Endodermal cell (in vitro differentiated cells): Measurements from ENCODE around the gene CSNK1D. TPM values are rescaled to one million over a fixed set of nuclear protein-coding genes. Genes with fewer than 3 reads are reported as not detected.

ENCODE experiments used
- DNase-seq: peaks from one replicate; pipeline ENCODE4 v3.0.0-alpha.2; 2017
- H3K27ac ChIP-seq: 2 replicates; pipeline ENCODE4 v1.5.1; 2013; ENCODE audit warnings: mild to moderate bottlenecking, low read depth, low read length, moderate library complexity
- H3K27me3 ChIP-seq: 2 replicates; pipeline ENCODE4 v1.6.1; 2013; ENCODE audit warnings: mild to moderate bottlenecking, low read length, moderate library complexity; ENCODE audit not compliant: insufficient read depth, control insufficient read depth, poor library complexity, severe bottlenecking
- H3K36me3 ChIP-seq: 2 replicates; pipeline ENCODE4 v1.7.0; 2013; ENCODE audit warnings: mild to moderate bottlenecking, low read length, moderate library complexity; ENCODE audit not compliant: control insufficient read depth, insufficient read depth
- H3K4me1 ChIP-seq: one replicate; pipeline ENCODE4 v1.7.0; 2013; ENCODE audit warnings: low read length; ENCODE audit not compliant: control insufficient read depth, insufficient read depth
- H3K4me3 ChIP-seq: 2 replicates; pipeline ENCODE4 v1.5.1; 2013; ENCODE audit warnings: mild to moderate bottlenecking, low read length, moderate library complexity
- H3K9ac ChIP-seq: 2 replicates; pipeline ENCODE4 v1.6.1; 2013; ENCODE audit warnings: mild to moderate bottlenecking, low read length, moderate library complexity; ENCODE audit not compliant: poor library complexity, severe bottlenecking; ENCODE audit errors: extremely low read depth
- H3K9me3 ChIP-seq: 2 replicates; pipeline ENCODE4 v1.6.1; 2013; ENCODE audit warnings: mild to moderate bottlenecking, low read length, moderate library complexity; ENCODE audit not compliant: control insufficient read depth
- H3K27ac Mint-ChIP-seq: 2 replicates; pipeline ENCODE4 v1.8.0; 2020; ENCODE audit warnings: mixed read lengths
- H3K27me3 Mint-ChIP-seq: 2 replicates; pipeline ENCODE4 v1.8.0; 2021; ENCODE audit warnings: mild to moderate bottlenecking, mixed read lengths; ENCODE audit not compliant: insufficient read depth
- H3K36me3 Mint-ChIP-seq: 2 replicates; pipeline ENCODE4 v1.8.0; 2020; ENCODE audit warnings: low read depth, mixed read lengths
- H3K4me1 Mint-ChIP-seq: 2 replicates; pipeline ENCODE4 v1.8.0; 2020; ENCODE audit warnings: mixed read lengths
- H3K4me3 Mint-ChIP-seq: 2 replicates; pipeline ENCODE4 v1.8.0; 2020; ENCODE audit warnings: mild to moderate bottlenecking, moderate library complexity, mixed read lengths
- H3K9me3 Mint-ChIP-seq: 2 replicates; pipeline ENCODE4 v1.8.0; 2020; ENCODE audit warnings: mild to moderate bottlenecking, mixed read lengths
- WGBS, 2 experiments: methylation state at CpG; one replicate each; pipeline versions ENCODE4 v1.1.5 to v1.1.7; 2013; ENCODE audit warnings: missing lambda C conversion rate in 2 of 2, mixed read lengths in 1 of 2; ENCODE audit not compliant: insufficient coverage in 1 of 2, insufficient read length in 1 of 2; 5-methylcytosine and 5-hydroxymethylcytosine counted together
- total RNA-seq, 2 donors: library from RNA; stranded (reverse); fragmentation: NEBNext Ultra II Directional in 1 of 2; extraction: Animal tissue kit (Norgen Biotek cat#: 25700) in 1 of 2; gene quantifications; 2 replicates in 1 of 2; 3 replicates in 1 of 2; pipeline ENCODE4 v1.2.1, GENCODE V29; 2021
- TF ChIP-seq, protein P1 (sequence below): fragments of 200-600 bp; sonication (generic); conservative IDR thresholded peaks from 2 replicates; pipeline ENCODE4 v1.5.0; 2021; ENCODE audit warnings: antibody characterized with exemption, mild to moderate bottlenecking

The CSNK1D gene
- total RNA-seq, 2 donors from 2014 or later: 104 to 143 TPM

DNA sequence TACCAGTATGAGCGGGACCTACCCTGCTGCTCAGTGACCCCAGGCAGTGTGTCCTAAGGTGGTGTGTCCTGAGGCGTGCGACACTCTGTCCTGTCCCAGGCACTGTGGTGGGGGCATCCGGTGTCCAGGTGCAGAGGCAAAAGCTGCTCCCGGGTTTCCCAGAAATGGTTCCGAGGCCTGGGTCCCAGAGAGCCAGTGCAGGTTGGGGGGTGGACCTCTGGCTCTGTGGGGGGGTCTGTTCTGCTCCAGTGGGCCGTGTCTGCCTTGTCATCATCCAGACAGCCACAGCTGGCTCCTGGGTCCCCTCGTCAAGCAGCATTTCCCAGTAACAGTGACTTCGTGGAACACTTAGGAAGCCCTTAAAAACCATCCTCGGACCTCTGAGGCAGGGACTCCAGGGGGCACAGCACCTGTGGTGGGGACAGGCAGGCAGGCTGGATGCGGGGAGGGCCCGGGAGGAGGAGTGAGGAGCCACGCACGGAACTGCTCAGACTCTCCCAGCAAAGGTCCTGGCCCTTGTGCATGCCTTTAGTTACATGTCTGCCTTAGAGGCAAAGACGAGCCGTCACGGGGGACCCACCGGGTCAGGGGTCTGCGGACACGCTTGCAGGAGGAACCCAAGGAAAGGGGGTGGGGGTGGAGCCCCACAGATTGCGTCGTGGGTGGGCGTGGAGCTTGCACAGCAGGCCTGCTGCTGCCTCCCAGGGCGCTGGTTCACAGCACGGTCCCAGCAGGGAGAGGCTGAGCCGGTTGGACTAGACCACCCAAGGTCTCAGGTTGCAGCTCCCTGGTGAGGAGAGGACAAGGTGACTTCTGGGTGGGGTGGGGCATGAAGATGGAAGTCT is 39.1 kb downstream of the CSNK1D start:
- H3K4me1 ChIP-seq: peaks cover 9% of the 10 kb centered on the region
- H3K9me3 ChIP-seq: no peaks in the 10 kb centered on the region
- H3K9ac ChIP-seq: no peak overlapping the region
- peak; percentile 58 for DNase-seq
- WGBS, 2 experiments: 81 to 90% methylated on average over 15 to 26 of the region's 26 CpGs
- no peaks in the 10 kb centered on the region for H3K36me3 ChIP-seq
- H3K9me3 Mint-ChIP-seq: no peaks in the 10 kb centered on the region
- H3K4me3 Mint-ChIP-seq: no peak overlapping the region
- peaks cover 9% of the 10 kb centered on the region for H3K27me3 Mint-ChIP-seq
- H3K36me3 Mint-ChIP-seq: peaks cover 6% of the 10 kb centered on the region
- peaks cover 5% of the 10 kb centered on the region for H3K4me1 Mint-ChIP-seq
- peaks cover 13% of the 10 kb centered on the region for H3K27me3 ChIP-seq
- TF ChIP-seq, protein P1, sequence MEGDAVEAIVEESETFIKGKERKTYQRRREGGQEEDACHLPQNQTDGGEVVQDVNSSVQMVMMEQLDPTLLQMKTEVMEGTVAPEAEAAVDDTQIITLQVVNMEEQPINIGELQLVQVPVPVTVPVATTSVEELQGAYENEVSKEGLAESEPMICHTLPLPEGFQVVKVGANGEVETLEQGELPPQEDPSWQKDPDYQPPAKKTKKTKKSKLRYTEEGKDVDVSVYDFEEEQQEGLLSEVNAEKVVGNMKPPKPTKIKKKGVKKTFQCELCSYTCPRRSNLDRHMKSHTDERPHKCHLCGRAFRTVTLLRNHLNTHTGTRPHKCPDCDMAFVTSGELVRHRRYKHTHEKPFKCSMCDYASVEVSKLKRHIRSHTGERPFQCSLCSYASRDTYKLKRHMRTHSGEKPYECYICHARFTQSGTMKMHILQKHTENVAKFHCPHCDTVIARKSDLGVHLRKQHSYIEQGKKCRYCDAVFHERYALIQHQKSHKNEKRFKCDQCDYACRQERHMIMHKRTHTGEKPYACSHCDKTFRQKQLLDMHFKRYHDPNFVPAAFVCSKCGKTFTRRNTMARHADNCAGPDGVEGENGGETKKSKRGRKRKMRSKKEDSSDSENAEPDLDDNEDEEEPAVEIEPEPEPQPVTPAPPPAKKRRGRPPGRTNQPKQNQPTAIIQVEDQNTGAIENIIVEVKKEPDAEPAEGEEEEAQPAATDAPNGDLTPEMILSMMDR: no peak
- no peak overlapping the region for H3K27ac Mint-ChIP-seq
- H3K27ac ChIP-seq: no peak overlapping the region
- no peak overlapping the region for H3K4me3 ChIP-seq

DNA sequence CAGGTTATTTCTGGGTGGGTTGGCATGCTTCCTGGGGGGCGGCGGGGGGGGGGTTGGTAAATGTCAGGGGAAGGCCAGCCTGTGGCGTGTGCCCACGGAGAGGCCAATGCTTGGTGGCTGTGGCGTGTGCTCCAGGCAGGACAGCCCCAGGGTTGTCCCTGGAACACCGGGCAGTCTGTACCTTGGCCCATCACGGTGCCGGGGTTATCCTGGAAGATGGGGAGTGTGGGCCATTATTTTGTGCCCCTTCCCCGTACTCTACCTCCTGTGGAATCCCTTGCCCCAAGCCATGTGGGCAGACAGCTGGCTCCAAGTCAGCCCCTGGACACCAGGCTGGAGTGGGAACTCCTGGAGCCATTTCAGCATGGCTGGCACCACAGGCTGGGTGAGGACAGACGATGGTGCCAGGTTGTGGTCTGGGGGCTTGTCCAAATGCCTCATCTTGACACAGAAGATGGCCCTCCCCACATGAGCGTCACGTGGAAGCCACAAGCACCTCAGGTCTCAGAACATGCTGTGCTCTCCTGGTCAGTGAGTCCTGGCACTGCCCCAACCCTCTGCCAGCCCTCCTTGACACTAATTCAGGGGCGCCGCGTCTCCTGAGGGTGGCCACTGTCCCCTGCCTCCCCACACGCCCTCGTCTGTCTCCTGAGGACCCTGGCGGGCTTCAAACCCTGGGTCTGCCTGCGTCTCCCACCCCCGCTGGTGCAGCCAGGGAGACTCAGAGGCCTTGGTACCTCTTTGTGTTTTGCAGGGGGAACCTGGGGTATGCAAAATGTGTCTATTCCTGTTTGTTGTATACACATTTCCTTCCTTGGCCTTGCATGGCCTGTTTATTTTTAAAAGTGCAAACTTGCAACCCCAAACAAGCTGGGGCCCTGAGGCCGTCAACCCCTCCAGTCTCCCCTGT is 40.4 kb downstream of the CSNK1D start:
- TF ChIP-seq, protein P1: no peak
- H3K4me3 Mint-ChIP-seq: no peak overlapping the region
- H3K27me3 Mint-ChIP-seq: peaks cover 11% of the 10 kb centered on the region
- peaks cover 3% of the 10 kb centered on the region for H3K4me1 Mint-ChIP-seq
- Histone ChIP-seq H3K4me3 (no peak overlapping the region), H3K27me3 (peaks cover 22% of the 10 kb centered on the region), H3K27ac (no peak overlapping the region), H3K9me3 (no peaks in the 10 kb centered on the region), H3K4me1 (peaks cover 9% of the 10 kb centered on the region), H3K9ac (no peak overlapping the region), H3K36me3 (no peaks in the 10 kb centered on the region)
- peak; percentile 51 for DNase-seq
- WGBS, 2 experiments: 90 to 96% methylated on average over 8 to 21 of the region's 21 CpGs
- no peak overlapping the region for H3K27ac Mint-ChIP-seq
- H3K9me3 Mint-ChIP-seq: no peaks in the 10 kb centered on the region
- peaks cover 3% of the 10 kb centered on the region for H3K36me3 Mint-ChIP-seq

DNA sequence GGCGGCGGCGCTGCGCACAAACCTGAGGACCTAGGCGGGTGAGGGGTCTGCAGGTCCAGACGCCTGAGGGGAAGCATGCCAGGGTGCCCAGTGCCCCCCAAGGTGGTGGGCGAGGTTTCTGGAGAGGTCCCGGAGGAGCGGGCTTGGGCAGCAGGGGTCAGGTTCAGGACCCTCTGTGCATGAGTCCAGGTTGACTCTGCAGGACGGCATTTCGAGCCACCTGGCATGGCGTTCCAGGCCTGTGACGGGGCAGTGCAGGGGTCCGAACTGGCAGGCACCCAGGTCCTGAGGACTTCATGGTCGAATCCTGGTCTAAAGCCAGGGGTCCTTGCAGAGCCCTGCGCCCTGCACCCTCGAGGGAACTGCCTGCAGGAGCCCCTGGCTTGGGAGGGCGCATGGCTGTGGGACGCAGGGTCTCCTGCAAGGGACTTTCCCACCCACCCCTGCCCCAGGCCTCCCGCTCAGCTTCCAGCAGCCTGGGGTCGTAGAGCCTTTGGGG is 41.1 kb downstream of the CSNK1D start:
- Mint-ChIP-seq H3K9me3 (no peaks in the 10 kb centered on the region), H3K4me3 (peak overlapping the region; percentile 40), H3K27ac (no peak overlapping the region), H3K27me3 (peaks cover 16% of the 10 kb centered on the region), H3K4me1 (peaks cover 3% of the 10 kb centered on the region), H3K36me3 (peaks cover under 1% of the 10 kb centered on the region)
- TF ChIP-seq, protein P1: no peak
- WGBS, 2 experiments: 76 to 79% methylated on average over 13 to 21 of the region's 21 CpGs
- Histone ChIP-seq H3K4me1 (peaks cover 9% of the 10 kb centered on the region), H3K36me3 (no peaks in the 10 kb centered on the region), H3K9me3 (no peaks in the 10 kb centered on the region), H3K27ac (no peak overlapping the region), H3K27me3 (peaks cover 30% of the 10 kb centered on the region), H3K4me3 (no peak overlapping the region), H3K9ac (no peak overlapping the region)
- DNase-seq: no peak
